Measurements from ENCODE around the gene PIP5K1B.

The PIP5K1B gene

GRCh38 chr9:68842568-68842967 lies 137.5 kb downstream of the PIP5K1B start:
- no peak for DNase-seq
- Histone ChIP-seq H3K4me3 (ENCODE audit: low read length) (no peak overlapping the region), H3K4me2 (ENCODE audit: low read depth, low read length) (no peak overlapping the region), H4K20me1 (ENCODE audit: insufficient read depth, low read length) (no peaks in the 10 kb centered on the region), H2AFZ (ENCODE audit: low read length) (no peak overlapping the region), H3F3A (ENCODE audit: insufficient read depth, low read length) (peaks cover 17% of the 10 kb centered on the region), H3K4me1 (ENCODE audit: low read length) (peaks cover 34% of the 10 kb centered on the region), H3K27me3 (replicated peaks; ENCODE audit: insufficient read depth, low read length) (no peaks in the 10 kb centered on the region), H3K9me2 (replicated peaks; ENCODE audit: insufficient read depth, low read length) (no peaks in the 10 kb centered on the region), H3K9me3 (replicated peaks; ENCODE audit: insufficient read depth, low read length) (no peaks in the 10 kb centered on the region), H3K36me3 (replicated peaks; ENCODE audit: insufficient read depth, low read length) (no peaks in the 10 kb centered on the region), H3K27ac (ENCODE audit: low read length) (no peak overlapping the region), H3K79me2 (ENCODE audit: low read length) (0 out of 2 replicates have a peak, but pooled peaks cover 4% of the 10 kb centered on the region), H3K9ac (ENCODE audit: low read length) (no peak overlapping the region)
- TF ChIP-seq CTCF (IDR thresholded peaks at IDR 0.05; ENCODE audit: low read length) (no peak), EZH2phosphoT487 (IDR thresholded peaks at IDR 0.05; ENCODE audit: low read length) (no peak), EZH2 (optimal IDR thresholded peaks at IDR 0.05; ENCODE audit: low read depth, low read length) (no peak)

- Histone ChIP-seq H3K4me3 (ENCODE audit: low read length) (no peak overlapping the region), H2AFZ (ENCODE audit: low read length) (no peak overlapping the region), H3K4me2 (ENCODE audit: low read depth, low read length) (no peak overlapping the region), H3K9ac (ENCODE audit: low read length) (no peak overlapping the region), H4K20me1 (ENCODE audit: insufficient read depth, low read length) (no peaks in the 10 kb centered on the region), H3K36me3 (replicated peaks; ENCODE audit: insufficient read depth, low read length) (no peaks in the 10 kb centered on the region), H3K4me1 (ENCODE audit: low read length) (peaks cover 41% of the 10 kb centered on the region), H3K27me3 (replicated peaks; ENCODE audit: insufficient read depth, low read length) (no peaks in the 10 kb centered on the region), H3F3A (ENCODE audit: insufficient read depth, low read length) (peaks cover 17% of the 10 kb centered on the region), H3K9me2 (replicated peaks; ENCODE audit: insufficient read depth, low read length) (no peaks in the 10 kb centered on the region), H3K79me2 (ENCODE audit: low read length) (0 out of 2 replicates have a peak, but pooled peaks cover 4% of the 10 kb centered on the region), H3K9me3 (replicated peaks; ENCODE audit: insufficient read depth, low read length) (no peaks in the 10 kb centered on the region), H3K27ac (ENCODE audit: low read length) (no peak overlapping the region)
- DNase-seq = no peak
- TF ChIP-seq EZH2 (optimal IDR thresholded peaks at IDR 0.05; ENCODE audit: low read depth, low read length) (no peak), EZH2phosphoT487 (IDR thresholded peaks at IDR 0.05; ENCODE audit: low read length) (no peak), CTCF (IDR thresholded peaks at IDR 0.05; ENCODE audit: low read length) (no peak)
Observed at GRCh38 chr9:68843239-68843638, 138.2 kb downstream of the PIP5K1B start.

GRCh38 chr9:68844157-68844556 lies 139.1 kb downstream of the PIP5K1B start:
- Histone ChIP-seq H4K20me1 (ENCODE audit: insufficient read depth, low read length) (no peaks in the 10 kb centered on the region), H3K27ac (ENCODE audit: low read length) (peak overlapping the region; percentile 83), H3K4me3 (ENCODE audit: low read length) (peak overlapping the region; percentile 47), H3K4me2 (ENCODE audit: low read depth, low read length) (peak overlapping the region; percentile 69), H3F3A (ENCODE audit: insufficient read depth, low read length) (peaks cover 17% of the 10 kb centered on the region), H2AFZ (ENCODE audit: low read length) (peak overlapping the region; percentile 72), H3K9ac (ENCODE audit: low read length) (peak overlapping the region; percentile 51), H3K79me2 (ENCODE audit: low read length) (0 out of 2 replicates have a peak, but pooled peaks cover 4% of the 10 kb centered on the region), H3K4me1 (ENCODE audit: low read length) (peaks cover 41% of the 10 kb centered on the region), H3K9me2 (replicated peaks; ENCODE audit: insufficient read depth, low read length) (no peaks in the 10 kb centered on the region), H3K9me3 (replicated peaks; ENCODE audit: insufficient read depth, low read length) (no peaks in the 10 kb centered on the region), H3K27me3 (replicated peaks; ENCODE audit: insufficient read depth, low read length) (no peaks in the 10 kb centered on the region), H3K36me3 (replicated peaks; ENCODE audit: insufficient read depth, low read length) (no peaks in the 10 kb centered on the region)
- TF ChIP-seq CTCF (IDR thresholded peaks at IDR 0.05; ENCODE audit: low read length) = no peak
- TF ChIP-seq EZH2 (optimal IDR thresholded peaks at IDR 0.05; ENCODE audit: low read depth, low read length) = no peak
- no peak for DNase-seq

Measured in MM.1S (cell line).